Loucy (cell line): Measurements from ENCODE around the gene NHSL2.
"Not testable (repeated sequence)": the region's sequence is repeated elsewhere in the genome, so short reads cannot be mapped to it uniquely, and the experiment has no call there.

ENCODE experiments used
- H2AFZ ChIP-seq: fragments of 200-600 bp; sonication (generic); 2 replicates; pipeline ENCODE4 v1.6.0; 2016; ENCODE audit warnings: antibody characterized with exemption, mild to moderate bottlenecking, low read length, moderate library complexity
- H3F3A ChIP-seq: fragments of 200-600 bp; 2 replicates; pipeline ENCODE4 v1.6.0; 2016; ENCODE audit warnings: antibody characterized with exemption, low read depth, mild to moderate bottlenecking
- H3K27me3 ChIP-seq: fragments of 200-600 bp; sonication (generic); 2 replicates; pipeline ENCODE4 v1.6.1; 2014; ENCODE audit warnings: low read length, mild to moderate bottlenecking; ENCODE audit not compliant: insufficient read depth, poor library complexity, severe bottlenecking
- H3K36me3 ChIP-seq: fragments of 200-600 bp; sonication (generic); 2 replicates; pipeline ENCODE4 v1.6.1; 2016; ENCODE audit warnings: low read length; ENCODE audit not compliant: insufficient read depth
- H3K4me1 ChIP-seq: fragments of 200-600 bp; sonication (generic); 2 replicates; pipeline ENCODE4 v1.5.1; 2014; ENCODE audit warnings: low read length, mild to moderate bottlenecking; ENCODE audit not compliant: insufficient read depth, poor library complexity, severe bottlenecking
- H3K4me2 ChIP-seq: fragments of 200-600 bp; sonication (generic); 2 replicates; pipeline ENCODE4 v1.6.0; 2014; ENCODE audit warnings: antibody characterized with exemption, low read length, low read depth, mild to moderate bottlenecking; ENCODE audit not compliant: poor library complexity, severe bottlenecking
- H3K4me3 ChIP-seq: fragments of 200-600 bp; sonication (generic); 2 replicates; pipeline ENCODE4 v1.5.1; 2014; ENCODE audit warnings: low read length, mild to moderate bottlenecking, mixed read lengths; ENCODE audit not compliant: poor library complexity, severe bottlenecking
- H3K79me2 ChIP-seq: fragments of 200-600 bp; sonication (generic); 2 replicates; pipeline ENCODE4 v1.6.1; 2014; ENCODE audit warnings: low read length; ENCODE audit not compliant: insufficient read depth
- H3K9ac ChIP-seq: fragments of 200-600 bp; sonication (generic); 2 replicates; pipeline ENCODE4 v1.6.0; 2014; ENCODE audit warnings: mild to moderate bottlenecking, low read depth, low read length, moderate library complexity; ENCODE audit not compliant: poor library complexity, severe bottlenecking
- H3K9me2 ChIP-seq: fragments of 200-600 bp; sonication (generic); replicated peaks from 2 replicates; pipeline ENCODE4 v1.6.1; 2016; ENCODE audit warnings: low read depth, low read length, mixed read lengths
- H3K9me3 ChIP-seq: fragments of 200-600 bp; sonication (generic); 2 replicates; pipeline ENCODE4 v1.6.1; 2014; ENCODE audit warnings: mild to moderate bottlenecking, antibody characterized with exemption, low read length, low read depth; ENCODE audit not compliant: insufficient read depth
- H4K20me1 ChIP-seq: fragments of 200-600 bp; sonication (generic); 2 replicates; pipeline ENCODE4 v1.6.0; 2014; ENCODE audit warnings: antibody characterized with exemption, low read length, mild to moderate bottlenecking; ENCODE audit not compliant: insufficient read depth, poor library complexity, severe bottlenecking
- CTCF ChIP-seq: fragments of 200-600 bp; sonication (generic); conservative IDR thresholded peaks from 2 replicates; pipeline ENCODE4 v1.5.1; 2014; ENCODE audit warnings: mild to moderate bottlenecking, antibody characterized with exemption, low read length
- EZH2phosphoT487 ChIP-seq: fragments of 200-600 bp; IDR thresholded peaks from 2 replicates; pipeline ENCODE4 v1.6.1; 2018; ENCODE audit warnings: antibody characterized with exemption, mild to moderate bottlenecking, moderate library complexity, borderline replicate concordance

Gene NHSL2

GRCh38 chrX:71910643-71910985, at the start of gene NHSL2:
Gene NHSL2 (plus strand): TSS chrX:71910845.
- TF ChIP-seq CTCF (no peak), EZH2phosphoT487 (no peak)
- Histone ChIP-seq H3K4me1 (no peaks in the 10 kb centered on the region), H3K4me3 (no peak within 1 kb of the TSS), H3K79me2 (no peaks in the 10 kb centered on the region), H4K20me1 (no peaks in the 10 kb centered on the region), H3F3A (no peaks in the 10 kb centered on the region), H3K36me3 (no peaks in the 10 kb centered on the region), H2AFZ (no peak within 1 kb of the TSS), H3K27me3 (no peaks in the 10 kb centered on the region), H3K9me3 (no peaks in the 10 kb centered on the region), H3K9ac (no peak within 1 kb of the TSS), H3K4me2 (no peak within 1 kb of the TSS), H3K9me2 (no peaks in the 10 kb centered on the region)

- Histone ChIP-seq H3K9me3 (no peaks in the 10 kb centered on the region), H3K9ac (no peak overlapping the region), H3F3A (no peaks in the 10 kb centered on the region), H3K36me3 (no peaks in the 10 kb centered on the region), H4K20me1 (no peaks in the 10 kb centered on the region), H3K79me2 (no peaks in the 10 kb centered on the region), H3K9me2 (no peaks in the 10 kb centered on the region), H2AFZ (no peak overlapping the region), H3K4me2 (no peak overlapping the region), H3K27me3 (no peaks in the 10 kb centered on the region), H3K4me3 (no peak overlapping the region), H3K4me1 (peaks cover 4% of the 10 kb centered on the region)
- TF ChIP-seq CTCF (no peak), EZH2phosphoT487 (no peak)
These were observed 43.0 kb upstream of the NHSL2 start for GRCh38 chrX:71867680-71868079.

DNA sequence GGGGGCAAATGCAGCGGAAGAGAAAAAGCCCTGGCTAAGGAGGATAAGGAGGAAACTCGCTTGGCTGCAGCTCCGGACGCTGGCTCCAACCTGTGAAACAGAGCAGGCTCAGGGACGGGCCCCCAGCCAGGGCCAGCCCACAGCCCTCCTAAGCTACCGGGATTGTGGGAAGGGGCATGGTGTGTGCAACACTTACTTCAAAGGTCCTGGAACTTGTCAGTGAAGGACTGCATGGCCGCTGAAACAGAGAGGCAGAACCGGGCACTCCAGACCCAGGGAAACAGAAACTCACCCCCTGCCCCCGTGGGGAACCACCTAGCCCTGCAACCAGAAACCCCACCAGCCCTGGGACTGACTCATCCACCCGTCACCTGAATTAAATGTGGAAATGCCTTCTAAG, 41.1 kb upstream of the NHSL2 start:
- peak overlapping the region; percentile 34 for H3K4me2 ChIP-seq
- not testable (repeated sequence) for H3K9me2 ChIP-seq, H3K79me2 ChIP-seq, H3K27me3 ChIP-seq, H3K4me1 ChIP-seq, H3K4me3 ChIP-seq, H3F3A ChIP-seq, H2AFZ ChIP-seq, H3K36me3 ChIP-seq, H3K9me3 ChIP-seq, H3K9ac ChIP-seq, H4K20me1 ChIP-seq

DNA sequence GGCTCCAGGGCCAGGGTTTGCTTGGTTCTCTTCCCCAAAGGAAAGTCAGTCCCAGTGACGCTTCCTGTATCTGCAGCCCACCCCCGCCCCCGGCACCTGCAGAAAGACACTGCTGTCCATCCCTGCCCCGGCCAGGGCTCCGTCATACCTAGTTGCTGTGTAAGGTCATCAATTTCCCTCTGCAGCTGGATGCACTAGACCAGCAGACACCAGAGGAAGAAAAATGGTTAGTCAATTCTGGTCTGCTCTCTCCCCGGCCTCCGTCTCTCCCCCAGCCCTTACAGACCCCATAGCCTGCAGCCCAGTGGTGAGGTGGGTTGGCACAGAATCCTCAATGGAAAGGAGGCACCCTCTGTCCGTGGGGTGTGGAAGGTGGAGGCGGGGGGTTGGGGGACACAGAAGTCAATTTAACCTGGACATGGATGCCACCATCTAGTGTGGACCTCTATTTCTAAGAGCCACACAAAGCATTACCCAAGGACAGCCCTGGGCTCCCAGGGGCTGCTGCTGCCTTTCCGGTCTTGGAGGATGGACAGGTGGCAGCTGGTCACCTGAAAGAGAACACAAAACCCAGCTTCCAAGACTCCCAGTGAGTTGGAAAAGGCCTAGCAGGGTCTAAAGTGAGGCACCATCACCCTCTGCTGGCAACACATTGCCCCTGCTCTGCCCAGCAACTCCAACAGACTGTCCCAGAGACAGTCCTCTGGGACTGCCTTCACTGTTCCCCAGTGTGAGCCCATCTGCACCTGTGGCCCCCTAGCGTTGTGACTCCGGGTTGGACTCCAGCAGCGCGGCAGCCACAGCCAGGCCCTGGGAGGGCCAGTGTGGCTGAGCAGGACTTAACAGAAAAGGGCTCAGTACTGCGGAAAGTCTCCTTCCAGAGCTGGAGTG, 40.2 kb upstream of the NHSL2 start:
- Histone ChIP-seq H3K27me3 (no peaks in the 10 kb centered on the region), H3F3A (no peaks in the 10 kb centered on the region), H3K4me2 (peak overlapping the region; percentile 34), H3K79me2 (no peaks in the 10 kb centered on the region), H3K4me1 (peaks cover 4% of the 10 kb centered on the region), H3K9me3 (no peaks in the 10 kb centered on the region), H3K9me2 (no peaks in the 10 kb centered on the region), H3K36me3 (no peaks in the 10 kb centered on the region), H2AFZ (no peak overlapping the region), H3K9ac (no peak overlapping the region), H4K20me1 (no peaks in the 10 kb centered on the region), H3K4me3 (no peak overlapping the region)
- TF ChIP-seq CTCF (peak; percentile 62), EZH2phosphoT487 (no peak)
